ENCODE measurements around the gene TSEN2.
A peak's percentile ranks its signal among the peaks of the same experiment; 100 is the strongest.
"Not testable (repeated sequence)": the region's sequence is repeated elsewhere in the genome, so short reads cannot be mapped to it uniquely, and the experiment has no call there.

Gene TSEN2

DNA sequence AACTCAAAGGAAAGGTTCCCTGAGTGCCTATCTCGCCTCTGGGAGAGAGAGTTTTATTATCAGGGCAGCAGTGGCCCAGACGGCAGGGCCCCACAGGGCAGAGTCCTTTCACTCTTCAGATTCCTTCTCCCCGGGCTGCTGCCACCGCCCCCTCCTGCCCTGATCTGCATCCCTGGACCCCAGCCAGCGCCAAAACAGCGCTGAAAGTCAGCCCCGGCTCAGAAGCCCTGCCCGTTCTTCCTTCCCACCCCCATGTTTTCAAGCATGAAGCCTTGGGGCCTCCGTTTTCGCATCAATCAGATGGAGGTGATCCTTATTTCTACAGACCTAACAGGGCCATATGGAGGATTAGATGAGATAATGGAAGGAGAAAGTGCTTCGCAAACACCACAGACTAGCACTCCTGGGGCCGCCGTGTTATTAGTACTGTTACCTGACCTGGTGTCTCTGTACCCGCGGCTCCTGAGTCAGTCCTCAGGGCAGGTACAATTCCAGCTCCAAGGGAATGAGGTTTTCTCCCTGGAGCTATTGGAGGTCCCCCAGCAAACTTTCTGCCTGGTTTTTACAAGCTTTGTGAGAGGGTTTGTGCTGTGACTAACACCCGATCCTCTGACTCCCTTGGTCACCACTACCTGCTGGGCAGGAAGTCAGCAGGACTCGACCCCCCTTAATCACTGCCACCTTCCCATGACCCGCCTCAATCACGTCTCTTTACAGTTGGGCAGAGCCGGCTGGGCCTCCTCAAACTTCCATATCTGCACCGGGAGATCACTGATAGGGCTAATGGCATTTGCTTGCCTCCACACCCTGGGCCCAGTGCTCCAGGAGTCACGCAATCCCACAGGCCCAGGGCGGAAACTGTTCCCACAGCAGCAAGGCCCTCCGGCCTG, 39.5 kb upstream of the TSEN2 start:
- H3K4me3 ChIP-seq (ENCODE audit: low read depth, low read length), result no peak overlapping the region
- no peaks in the 10 kb centered on the region for H3K27me3 ChIP-seq (replicated peaks)
- TF ChIP-seq, protein P1, sequence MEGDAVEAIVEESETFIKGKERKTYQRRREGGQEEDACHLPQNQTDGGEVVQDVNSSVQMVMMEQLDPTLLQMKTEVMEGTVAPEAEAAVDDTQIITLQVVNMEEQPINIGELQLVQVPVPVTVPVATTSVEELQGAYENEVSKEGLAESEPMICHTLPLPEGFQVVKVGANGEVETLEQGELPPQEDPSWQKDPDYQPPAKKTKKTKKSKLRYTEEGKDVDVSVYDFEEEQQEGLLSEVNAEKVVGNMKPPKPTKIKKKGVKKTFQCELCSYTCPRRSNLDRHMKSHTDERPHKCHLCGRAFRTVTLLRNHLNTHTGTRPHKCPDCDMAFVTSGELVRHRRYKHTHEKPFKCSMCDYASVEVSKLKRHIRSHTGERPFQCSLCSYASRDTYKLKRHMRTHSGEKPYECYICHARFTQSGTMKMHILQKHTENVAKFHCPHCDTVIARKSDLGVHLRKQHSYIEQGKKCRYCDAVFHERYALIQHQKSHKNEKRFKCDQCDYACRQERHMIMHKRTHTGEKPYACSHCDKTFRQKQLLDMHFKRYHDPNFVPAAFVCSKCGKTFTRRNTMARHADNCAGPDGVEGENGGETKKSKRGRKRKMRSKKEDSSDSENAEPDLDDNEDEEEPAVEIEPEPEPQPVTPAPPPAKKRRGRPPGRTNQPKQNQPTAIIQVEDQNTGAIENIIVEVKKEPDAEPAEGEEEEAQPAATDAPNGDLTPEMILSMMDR (IDR thresholded peaks at IDR 0.05; ENCODE audit: low read depth, low read length, missing control alignments), result no peak
- H3K36me3 ChIP-seq (replicated peaks), result no peaks in the 10 kb centered on the region
- DNase-seq, result peak; percentile 19
- in situ Hi-C loops (cut with HindIII; ENCODE audit: low pct_ligation_motif_present, low sequenced_read_pairs), result no loop called here
- H3K27ac ChIP-seq, result no peak overlapping the region

DNA sequence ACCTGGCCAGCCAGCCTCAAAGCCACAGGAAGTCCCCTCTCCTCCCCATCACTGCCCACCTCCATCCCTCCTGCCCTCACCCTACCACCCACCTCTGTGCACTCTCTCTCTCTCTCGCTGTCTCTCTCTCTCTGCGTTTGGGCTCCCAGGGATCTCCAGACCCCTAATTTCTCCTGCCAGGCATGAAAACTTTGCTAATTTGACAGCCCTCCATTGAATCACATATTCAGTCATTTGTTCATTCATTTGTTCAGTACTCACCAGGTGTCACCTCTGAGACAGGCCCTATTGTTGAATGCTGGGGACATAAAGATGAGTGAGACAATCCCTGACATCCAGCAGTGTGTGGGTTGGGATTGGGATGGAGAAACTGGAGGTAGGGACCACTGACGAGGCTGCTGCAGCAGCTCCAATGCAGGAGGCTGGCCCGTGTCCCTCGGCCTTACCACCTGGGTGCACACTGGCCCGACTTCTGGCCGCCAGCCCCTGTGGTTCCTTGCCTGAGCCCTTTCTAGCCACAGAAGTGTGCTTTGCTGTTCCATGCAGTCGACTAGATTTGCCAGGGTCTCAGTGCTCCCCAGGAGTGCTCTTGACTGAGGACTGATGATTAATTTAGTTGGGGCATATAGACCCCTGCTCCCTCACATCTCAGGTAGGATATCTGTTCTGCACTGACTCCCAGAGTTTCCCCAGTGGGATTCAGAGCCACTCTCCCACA, 38.6 kb upstream of the TSEN2 start:
- H3K27ac ChIP-seq, result no peak overlapping the region
- TF ChIP-seq, protein P1 (IDR thresholded peaks at IDR 0.05; ENCODE audit: low read depth, low read length, missing control alignments), result no peak
- no peaks in the 10 kb centered on the region for H3K27me3 ChIP-seq (replicated peaks)
- H3K36me3 ChIP-seq (replicated peaks), result no peaks in the 10 kb centered on the region
- in situ Hi-C loops (cut with HindIII; ENCODE audit: low pct_ligation_motif_present, low sequenced_read_pairs), result no loop called here
- no peak for DNase-seq
- H3K4me3 ChIP-seq (ENCODE audit: low read depth, low read length), result no peak overlapping the region

DNA sequence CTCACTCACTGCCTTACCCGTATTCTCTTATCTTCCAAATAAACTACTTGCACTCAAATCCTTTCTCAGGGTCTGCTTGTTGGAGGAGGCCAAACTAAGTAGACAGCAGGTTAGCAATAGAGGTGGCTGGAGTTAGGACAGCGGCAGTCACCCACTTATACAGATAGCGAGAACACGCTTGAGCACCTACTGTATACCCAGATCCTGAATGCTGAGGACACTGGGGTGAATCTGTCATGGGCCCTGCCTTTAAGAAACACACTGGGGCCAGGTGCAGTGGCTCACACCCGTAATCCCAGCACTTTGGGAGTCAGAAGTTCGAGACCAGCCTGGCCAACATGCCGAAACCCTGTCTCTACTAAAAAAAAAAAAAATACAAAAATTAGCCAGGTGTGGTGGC, 38.0 kb upstream of the TSEN2 start:
- in situ Hi-C loops (cut with HindIII; ENCODE audit: low pct_ligation_motif_present, low sequenced_read_pairs), result no loop called here
- Histone ChIP-seq H3K27ac (no peak overlapping the region), H3K27me3 (replicated peaks) (no peaks in the 10 kb centered on the region), H3K4me3 (ENCODE audit: low read depth, low read length) (no peak overlapping the region), H3K36me3 (replicated peaks) (no peaks in the 10 kb centered on the region)
- DNase-seq, result no peak
- TF ChIP-seq, protein P1 (IDR thresholded peaks at IDR 0.05; ENCODE audit: low read depth, low read length, missing control alignments), result no peak

DNA sequence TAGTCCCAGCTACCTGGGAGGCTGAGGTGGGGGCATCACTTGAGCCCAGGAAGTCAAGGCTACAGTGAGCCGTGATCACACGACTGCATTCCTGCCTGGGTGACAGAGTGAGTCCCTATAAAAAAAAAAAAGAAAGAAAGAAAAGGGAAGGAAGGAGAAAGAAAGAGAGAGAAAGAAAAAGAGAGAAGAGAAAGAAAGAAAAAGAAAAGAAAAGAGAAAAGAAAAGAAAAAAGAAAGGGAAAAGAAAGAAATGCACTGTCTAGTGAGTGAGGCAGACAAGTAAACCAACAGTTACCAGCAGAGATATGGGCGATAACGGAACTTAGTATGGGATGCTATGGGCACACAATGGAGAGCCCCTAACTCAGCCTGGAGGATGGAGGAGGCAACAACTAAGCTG, 37.2 kb upstream of the TSEN2 start:
- in situ Hi-C loops (cut with HindIII; ENCODE audit: low pct_ligation_motif_present, low sequenced_read_pairs), result no loop called here
- Histone ChIP-seq H3K27me3 (replicated peaks) (no peaks in the 10 kb centered on the region), H3K4me3 (ENCODE audit: low read depth, low read length) (no peak overlapping the region), H3K36me3 (replicated peaks) (no peaks in the 10 kb centered on the region), H3K27ac (no peak overlapping the region)
- no peak for DNase-seq
- TF ChIP-seq, protein P1 (IDR thresholded peaks at IDR 0.05; ENCODE audit: low read depth, low read length, missing control alignments), result no peak

DNA sequence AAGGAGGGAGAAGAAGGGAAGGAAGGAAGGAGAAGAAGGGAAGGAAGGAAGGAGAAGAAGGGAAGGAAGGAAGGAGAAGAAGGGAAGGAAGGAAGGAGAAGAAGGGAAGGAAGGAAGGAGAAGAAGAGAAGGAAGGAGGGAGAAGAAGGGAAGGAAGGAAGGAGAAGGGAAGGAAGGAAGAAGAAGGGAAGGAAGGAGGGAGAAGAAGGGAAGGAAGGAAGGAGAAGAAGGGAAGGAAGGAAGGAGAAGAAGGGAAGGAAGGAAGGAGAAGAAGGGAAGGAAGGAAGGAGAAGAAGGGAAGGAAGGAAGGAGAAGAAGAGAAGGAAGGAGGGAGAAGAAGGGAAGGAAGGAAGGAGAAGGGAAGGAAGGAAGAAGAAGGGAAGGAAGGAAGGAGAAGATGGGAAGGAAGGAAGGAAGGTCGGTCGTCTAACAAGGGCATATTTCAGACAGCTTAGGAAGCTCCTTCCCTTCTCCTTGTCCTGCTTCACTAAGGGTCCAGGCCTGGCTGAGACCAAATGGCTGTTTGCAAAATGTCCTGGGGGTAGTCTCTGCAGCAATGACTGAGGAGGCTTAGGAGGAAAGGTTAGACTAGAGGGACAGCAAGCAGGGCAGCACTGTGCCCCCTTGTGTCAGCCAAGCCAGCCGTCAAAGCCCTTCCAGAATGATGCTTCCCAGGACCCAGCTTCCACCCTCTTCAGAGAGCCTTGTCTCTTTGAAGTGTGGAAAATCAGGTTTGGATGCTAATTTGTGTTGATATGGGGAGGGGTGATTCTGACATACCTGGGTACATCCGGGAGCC, 35.7 kb upstream of the TSEN2 start:
- in situ Hi-C loops (cut with HindIII; ENCODE audit: low pct_ligation_motif_present, low sequenced_read_pairs); H3K27ac ChIP-seq; H3K27me3 ChIP-seq (replicated peaks); H3K4me3 ChIP-seq (ENCODE audit: low read depth, low read length); DNase-seq; H3K36me3 ChIP-seq (replicated peaks): not testable (repeated sequence)

Data from brain microvascular endothelial cell (primary cell).